A549 (cell line): Measurements from ENCODE around the gene WBP2. TPM values are rescaled to one million over a fixed set of nuclear protein-coding genes. Genes with fewer than 3 reads are reported as not detected.
A peak's percentile ranks its signal among the peaks of the same experiment; 100 is the strongest.

Source experiments
- ATAC-seq, 2 experiments: fragments of 200-7000 bp in 1 of 2; fragments of >200 bp in 1 of 2; cut with Nextera tagmentation in 1 of 2; cut with Tn5 transposase in 1 of 2; 3 replicates each; pipeline versions ENCODE4 v1.8.0 to v1.9.1; 2018 to 2020; ENCODE audit warnings: mild to moderate bottlenecking in 1 of 2, moderate library complexity in 1 of 2
- CTCF ChIA-PET: fragments of 300-600 bp; sonication (Branson Sonifier 250); formaldehyde crosslinking; extraction: SDS; loops from one replicate; lab custom pipeline; 2021; ENCODE audit warnings: antibody characterized with exemption, inconsistent platforms; lab: Yijun Ruan, JAX
- POLR2A ChIA-PET: fragments of 350-600 bp; formaldehyde crosslinking; extraction: SDS; loops from one replicate; lab custom pipeline; 2021; ENCODE audit warnings: antibody characterized with exemption, inconsistent platforms; lab: Yijun Ruan, JAX
- DNase-seq, 2 experiments: peaks; one replicate each; pipeline versions ENCODE4 v3.0.0 to v3.0.0-alpha.2; 2011 to 2016; ENCODE audit warnings: low read depth in 1 of 2, low spot score in 1 of 2
- FAIRE-seq: peaks from 2 replicates; lab custom pipeline; 2011; peaks lifted over from hg19 to GRCh38; lab: Jason Lieb, UNC
- H3K27ac ChIP-seq, 2 experiments: fragments of >200 bp; sonication (Bioruptor Twin); formaldehyde crosslinking; 3 replicates each; pipeline ENCODE4 v1.5.1; 2016 to 2017
- H3K4me1 ChIP-seq: fragments of >200 bp; sonication (Bioruptor Twin); formaldehyde crosslinking; 3 replicates; pipeline ENCODE4 v1.6.1; 2016
- H3K4me2 ChIP-seq: fragments of >200 bp; sonication (Bioruptor Twin); formaldehyde crosslinking; 3 replicates; pipeline ENCODE4 v1.6.1; 2016
- H3K4me3 ChIP-seq: fragments of >200 bp; sonication (Bioruptor Twin); formaldehyde crosslinking; 3 replicates; pipeline ENCODE4 v1.5.1; 2016
- H3K9me3 ChIP-seq: fragments of >200 bp; sonication (Bioruptor Twin); formaldehyde crosslinking; 3 replicates; pipeline ENCODE4 v1.6.1; 2016
- BHLHE40 ChIP-seq: IDR thresholded peaks from 2 replicates; pipeline ENCODE4 v1.6.1; 2012; ENCODE audit warnings: low read depth, low read length, inconsistent platforms
- CBX2 ChIP-seq: fragments of 200-600 bp; sonication (generic); IDR thresholded peaks from 2 replicates; pipeline ENCODE4 v1.6.1; 2016; ENCODE audit warnings: low read depth, mild to moderate bottlenecking, borderline replicate concordance
- CHD4 ChIP-seq: fragments of 200-600 bp; sonication (generic); IDR thresholded peaks from 2 replicates; pipeline ENCODE4 v1.6.1; 2016; ENCODE audit warnings: antibody characterized with exemption, mild to moderate bottlenecking, borderline replicate concordance
- CTCF ChIP-seq: fragments of >200 bp; sonication (Bioruptor Twin); formaldehyde crosslinking; IDR thresholded peaks from 3 replicates; pipeline ENCODE4 v1.5.1; 2016
- E2F6 ChIP-seq: IDR thresholded peaks from 2 replicates; pipeline ENCODE4 v1.6.1; 2012; ENCODE audit warnings: low read depth, borderline replicate concordance
- EP300 ChIP-seq, 2 experiments: fragments of >200 bp; sonication (Bioruptor Twin); formaldehyde crosslinking; IDR thresholded peaks; 2 replicates in 1 of 2; 3 replicates in 1 of 2; pipeline ENCODE4 v1.6.1; 2016 to 2017
- FOXS1 ChIP-seq: fragments of 250-450 bp; sonication (Bioruptor Pico); IDR thresholded peaks from 2 replicates; pipeline ENCODE4 v1.5.0; 2020; ENCODE audit warnings: mild to moderate bottlenecking, moderate library complexity
- HES2 ChIP-seq: fragments of >200 bp; sonication (Bioruptor Twin); formaldehyde crosslinking; IDR thresholded peaks from 2 replicates; pipeline ENCODE4 v1.6.1; 2016
- HEYL ChIP-seq: fragments of 250-450 bp; sonication (Bioruptor Pico); IDR thresholded peaks from 2 replicates; pipeline ENCODE4 v1.8.0; 2021; ENCODE audit warnings: mild to moderate bottlenecking, moderate library complexity
- HMGXB4 ChIP-seq: fragments of 250-450 bp; sonication (Bioruptor Pico); IDR thresholded peaks from 2 replicates; pipeline ENCODE4 v1.5.0; 2021; ENCODE audit warnings: mild to moderate bottlenecking, moderate library complexity, borderline replicate concordance
- HOXA7 ChIP-seq: fragments of 250-450 bp; sonication (Bioruptor Pico); IDR thresholded peaks from 2 replicates; pipeline ENCODE4 v1.5.0; 2020; ENCODE audit warnings: mild to moderate bottlenecking, moderate library complexity
- HOXB13 ChIP-seq: fragments of 250-450 bp; sonication (Bioruptor Pico); IDR thresholded peaks from 2 replicates; pipeline ENCODE4 v1.5.0; 2020; ENCODE audit warnings: low read depth, mild to moderate bottlenecking, moderate library complexity
- HOXB5 ChIP-seq: fragments of 250-450 bp; sonication (Bioruptor Pico); IDR thresholded peaks from 2 replicates; pipeline ENCODE4 v1.5.0; 2020; ENCODE audit warnings: mild to moderate bottlenecking, moderate library complexity
- JUN ChIP-seq, 2 experiments: fragments of >200 bp; sonication (Bioruptor Twin); formaldehyde crosslinking; IDR thresholded peaks; 2 replicates in 1 of 2; 3 replicates in 1 of 2; pipeline ENCODE4 v1.6.1; 2016 to 2017
- JUNB ChIP-seq: fragments of >200 bp; sonication (Bioruptor Twin); formaldehyde crosslinking; IDR thresholded peaks from 2 replicates; pipeline ENCODE4 v1.6.1; 2016
- MAFK ChIP-seq: fragments of 450-650 bp; IDR thresholded peaks from 2 replicates; pipeline ENCODE4 v1.6.1; 2014; ENCODE audit not compliant: partially characterized antibody
- MYC ChIP-seq: IDR thresholded peaks from 2 replicates; pipeline ENCODE4 v1.6.1; 2012; ENCODE audit warnings: mild to moderate bottlenecking, inconsistent platforms, low read length, improper control_type of control experiment, borderline replicate concordance
- NPAS2 ChIP-seq: fragments of 250-450 bp; sonication (Bioruptor Pico); IDR thresholded peaks from 2 replicates; pipeline ENCODE4 v1.8.0; 2022; ENCODE audit warnings: mild to moderate bottlenecking, moderate library complexity, borderline replicate concordance
- POLR2A ChIP-seq: IDR thresholded peaks from 2 replicates; pipeline ENCODE4 v1.6.1; 2012; ENCODE audit warnings: mild to moderate bottlenecking, low read length
- POLR2AphosphoS2 ChIP-seq: conservative IDR thresholded peaks from 2 replicates; pipeline ENCODE4 v1.6.1; 2012; ENCODE audit warnings: low read length, improper control_type of control experiment, inconsistent platforms
- RAD21 ChIP-seq, 2 experiments: fragments of >200 bp in 1 of 2; sonication (Bioruptor Twin) in 1 of 2; formaldehyde crosslinking in 1 of 2; IDR thresholded peaks in 1 of 2; conservative IDR thresholded peaks in 1 of 2; 2 replicates in 1 of 2; 3 replicates in 1 of 2; pipeline ENCODE4 v1.6.1; 2012 to 2018; ENCODE audit warnings: inconsistent platforms in 1 of 2
- SMC3 ChIP-seq: fragments of >200 bp; sonication (Bioruptor Twin); formaldehyde crosslinking; IDR thresholded peaks from 3 replicates; pipeline ENCODE4 v1.6.1; 2018; ENCODE audit warnings: inconsistent platforms
- SREBF2 ChIP-seq: fragments of 450-650 bp; IDR thresholded peaks from 2 replicates; pipeline ENCODE4 v1.6.1; 2014; ENCODE audit warnings: mild to moderate bottlenecking, moderate library complexity
- TFCP2L1 ChIP-seq: fragments of 250-450 bp; sonication (Bioruptor Pico); IDR thresholded peaks from 2 replicates; pipeline ENCODE4 v1.5.0; 2021; ENCODE audit warnings: mild to moderate bottlenecking
- TP53 ChIP-seq: fragments of 250-450 bp; sonication (Bioruptor Pico); IDR thresholded peaks from 2 replicates; pipeline ENCODE4 v1.5.0; 2021; ENCODE audit warnings: mild to moderate bottlenecking, moderate library complexity
- USF2 ChIP-seq: fragments of 450-650 bp; IDR thresholded peaks from 2 replicates; pipeline ENCODE4 v1.6.1; 2014; ENCODE audit warnings: antibody characterized with exemption
- ZC3H11A ChIP-seq: fragments of 450-650 bp; IDR thresholded peaks from 2 replicates; pipeline ENCODE4 v1.6.1; 2014; ENCODE audit warnings: antibody characterized with exemption, mild to moderate bottlenecking
- ZFP36 ChIP-seq: fragments of 450-650 bp; IDR thresholded peaks from 2 replicates; pipeline ENCODE4 v1.6.1; 2014; ENCODE audit warnings: borderline replicate concordance; ENCODE audit not compliant: partially characterized antibody
- ZNF302 ChIP-seq: fragments of 250-450 bp; sonication (Bioruptor Pico); IDR thresholded peaks from 2 replicates; pipeline ENCODE4 v1.9.0; 2021; ENCODE audit warnings: inconsistent platforms, mild to moderate bottlenecking, moderate library complexity
- ZSCAN20 ChIP-seq: fragments of 250-450 bp; sonication (Bioruptor Pico); IDR thresholded peaks from 2 replicates; pipeline ENCODE4 v1.8.0; 2022; ENCODE audit warnings: mild to moderate bottlenecking, moderate library complexity
- WGBS: methylation state at CpG from one replicate; pipeline ENCODE4 v1.1.6; 2017; ENCODE audit errors: missing lambda C conversion rate; 5-methylcytosine and 5-hydroxymethylcytosine counted together
- polyA plus RNA-seq, 4 experiments: library from polyadenylated mRNA; depleted of rRNA in 3 of 4; stranded (reverse); fragments of >200 nt; fragmentation: RNase III in 1 of 4; extraction: RNeasy Plus Mini Kit Qiagen cat#74134 plus additional on column Dnase treatment in 1 of 4; gene quantifications; 2 replicates in 3 of 4; 3 replicates in 1 of 4; pipeline ENCODE4 v1.2.3, GENCODE V29; 2011 to 2017

Gene WBP2
- polyA plus RNA-seq, 2 of the 4 experiments (the other 2 are of a cell fraction) = 39.7 to 131 TPM

GRCh38 chr17:75849279-75849646 is 5.9 kb downstream of the WBP2 start:
- Histone ChIP-seq H3K9me3 (no peaks in the 10 kb centered on the region), H3K4me3 (no peak overlapping the region), H3K4me1 (peaks cover 47% of the 10 kb centered on the region), H3K4me2 (no peak overlapping the region), H3K27ac (no peak overlapping the region)
- ATAC-seq (no peak), DNase-seq (no peak), FAIRE-seq (no peak)
- WGBS = 87% methylated on average over 11 of the region's 11 CpGs
- POLR2A ChIA-PET = no interaction called here
- CTCF ChIA-PET = interaction anchor here (0.6 to 37.0 kb wide), 15 partner anchors 9 to 224 kb away, joined by 3 to 691 read pairs (median 6); partner anchors contain the start of genes GALK1, MRPL38, SMIM5 and TRIM47
- TF ChIP-seq CBX2 (no peak), HEYL (CRISPR knock-in tag) (no peak), JUNB (no peak), ZSCAN20 (no peak), ZNF302 (CRISPR knock-in tag) (no peak), ZFP36 (no peak), BHLHE40 (no peak), MAFK (no peak), HOXA7 (CRISPR knock-in tag) (no peak), POLR2A (no peak), TP53 (no peak), HOXB13 (no peak), MYC (no peak), CHD4 (no peak), E2F6 (no peak), NPAS2 (CRISPR knock-in tag) (no peak), USF2 (no peak), HOXB5 (CRISPR knock-in tag) (no peak), SREBF2 (no peak), HES2 (no peak)

GRCh38 chr17:75848523-75849278 is 6.4 kb downstream of the WBP2 start:
- no peak for FAIRE-seq
- ATAC-seq = peak in 1 of 2 experiments; percentile 64; a peak in 3 of 6 replicates
- 37% methylated on average over 16 of the region's 16 CpGs for WGBS
- Histone ChIP-seq H3K27ac (no peak overlapping the region), H3K9me3 (no peaks in the 10 kb centered on the region), H3K4me3 (no peak overlapping the region), H3K4me1 (peaks cover 47% of the 10 kb centered on the region), H3K4me2 (no peak overlapping the region)
- CTCF ChIA-PET = interaction anchor here (0.6 to 37.0 kb wide), 30 partner anchors 7 to 636 kb away, joined by 3 to 691 read pairs (median 6); partner anchors contain the start of genes GALK1, MRPL38, SMIM5 and TRIM47
- POLR2A ChIA-PET = interaction anchor here (1.5 to 4.4 kb wide), 2 partner anchors 69 to 84 kb away, joined by 3 to 23 read pairs; partner anchors contain the start of gene GALK1
- TF ChIP-seq RAD21 (conservative IDR thresholded peaks at IDR 0.05 in 1 of 2, IDR thresholded peaks at IDR 0.05 in 1 of 2) = peak; percentile 42 to 48; a peak in 4 of 5 replicates
- TF ChIP-seq JUN (IDR thresholded peaks at IDR 0.05) = no peak
- TF ChIP-seq POLR2AphosphoS2 = no peak
- no peak for TF ChIP-seq TFCP2L1
- no peak for TF ChIP-seq ZC3H11A
- no peak for TF ChIP-seq FOXS1 (CRISPR knock-in tag)
- no peak for TF ChIP-seq SREBF2
- TF ChIP-seq CTCF = peak; percentile 88
- peak; percentile 47 for TF ChIP-seq SMC3
- no peak for TF ChIP-seq EP300 (IDR thresholded peaks at IDR 0.05)
- TF ChIP-seq HOXB5 (CRISPR knock-in tag) = no peak
- TF ChIP-seq HMGXB4 (CRISPR knock-in tag) = no peak
- TF ChIP-seq POLR2A = no peak
- TF ChIP-seq, all 56 proteins: peak for 3
- peak; percentile 76 to 78 for DNase-seq
